Activated CD8-positive, alpha-beta T cell treated with anti-CD3 and anti-CD28 coated beads, Interleukin-2, amount 10 ng/mL, durations not matched to agents 7 days and 5 days (primary cell): Measurements from ENCODE around the gene STXBP6. TPM values are rescaled to one million over a fixed set of nuclear protein-coding genes. Genes with fewer than 3 reads are reported as not detected.
"Not testable (repeated sequence)": the region's sequence is repeated elsewhere in the genome, so short reads cannot be mapped to it uniquely, and the experiment has no call there.

ENCODE experiments used
- ATAC-seq: fragments of 150-1000 bp; cut with Tn5 transposase; one replicate; pipeline ENCODE4 v1.10.0; 2021; ENCODE audit warnings: moderate library complexity
- CTCF ChIA-PET: fragments of 350-600 bp; sonication (Branson Sonifier 250); formaldehyde crosslinking; loops from one replicate; lab custom pipeline; 2021; ENCODE audit warnings: antibody characterized with exemption; lab: Charles Lee
- POLR2A ChIA-PET: fragments of 350-600 bp; sonication (Branson Sonifier 250); formaldehyde crosslinking; loops from one replicate; lab custom pipeline; 2021; ENCODE audit warnings: antibody characterized with exemption; lab: Charles Lee
- DNase-seq: peaks from one replicate; pipeline ENCODE4 v3.0.0-alpha.2; 2020
- H3K27ac Mint-ChIP-seq: one replicate; pipeline ENCODE4 v1.8.0; 2021; ENCODE audit warnings: mild to moderate bottlenecking, mixed read lengths
- H3K27me3 Mint-ChIP-seq: one replicate; pipeline ENCODE4 v1.8.0; 2021; ENCODE audit warnings: low read depth, mixed read lengths
- H3K36me3 Mint-ChIP-seq: one replicate; pipeline ENCODE4 v1.8.0; 2021; ENCODE audit warnings: low read depth, mixed read lengths
- H3K4me1 Mint-ChIP-seq: one replicate; pipeline ENCODE4 v1.8.0; 2021; ENCODE audit warnings: low read depth, mixed read lengths
- H3K4me3 Mint-ChIP-seq: one replicate; pipeline ENCODE4 v1.8.0; 2021; ENCODE audit warnings: mild to moderate bottlenecking, mixed read lengths
- H3K9me3 Mint-ChIP-seq: one replicate; pipeline ENCODE4 v1.8.0; 2022; ENCODE audit warnings: mixed read lengths; ENCODE audit not compliant: insufficient read depth
- total RNA-seq, 2 experiments: library from RNA; stranded (reverse); gene quantifications; one replicate each; pipeline ENCODE4 v1.2.3, GENCODE V29; 2021

Gene STXBP6
- total RNA-seq, 2 experiments from 2014 or later: not detected

DNA sequence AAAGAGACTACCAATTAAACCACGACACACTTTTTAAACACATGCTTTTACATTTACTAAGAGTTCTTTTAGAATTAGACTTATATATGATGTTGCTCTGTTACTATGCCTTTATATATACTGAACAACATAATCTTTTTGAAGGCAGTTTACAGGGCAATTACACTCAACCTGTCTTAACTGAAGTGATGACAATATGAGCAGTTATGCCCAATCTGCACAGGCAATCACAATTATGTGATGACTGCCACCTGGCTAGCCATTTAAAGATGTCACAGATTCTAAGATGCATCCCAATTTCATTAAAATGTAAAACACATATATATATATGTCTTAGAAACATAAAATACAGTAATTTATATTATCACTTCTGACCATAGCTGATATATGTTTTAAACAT is 112.6 kb downstream of the STXBP6 start:
- Mint-ChIP-seq H3K9me3 (no peaks in the 10 kb centered on the region), H3K27ac (no peak overlapping the region), H3K4me3 (no peak overlapping the region), H3K27me3 (peaks cover 6% of the 10 kb centered on the region), H3K36me3 (no peaks in the 10 kb centered on the region), H3K4me1 (no peaks in the 10 kb centered on the region)
- ChIA-PET POLR2A (no interaction called here), CTCF (no interaction called here)
- ATAC-seq (no peak), DNase-seq (no peak)

DNA sequence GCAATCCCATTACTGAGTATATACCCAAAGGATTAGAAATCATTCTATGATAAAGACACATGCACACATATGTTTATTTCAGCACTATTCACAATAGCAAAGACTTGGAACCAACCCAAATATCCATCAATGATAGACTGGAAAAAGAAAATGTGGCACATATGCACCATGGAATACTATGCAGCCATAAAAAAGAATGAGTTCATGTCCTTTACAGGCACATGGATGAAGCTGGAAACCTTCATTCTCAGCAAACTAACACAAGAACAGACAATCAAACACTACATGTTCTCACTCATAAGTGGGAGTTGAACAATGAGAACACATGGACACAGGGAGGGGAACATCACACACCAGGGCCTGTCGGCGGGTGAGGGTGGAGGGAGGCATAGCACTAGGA is 113.2 kb downstream of the STXBP6 start:
- H3K9me3 Mint-ChIP-seq, H3K4me1 Mint-ChIP-seq, H3K4me3 Mint-ChIP-seq, H3K27me3 Mint-ChIP-seq, DNase-seq, ATAC-seq, POLR2A ChIA-PET, H3K27ac Mint-ChIP-seq, H3K36me3 Mint-ChIP-seq, CTCF ChIA-PET: not testable (repeated sequence)

GRCh38 chr14:24935796-24936195 is 114.2 kb downstream of the STXBP6 start:
- Mint-ChIP-seq H3K9me3 (no peaks in the 10 kb centered on the region), H3K36me3 (no peaks in the 10 kb centered on the region), H3K27me3 (peaks cover 6% of the 10 kb centered on the region), H3K4me1 (no peaks in the 10 kb centered on the region), H3K4me3 (no peak overlapping the region), H3K27ac (no peak overlapping the region)
- no peak for ATAC-seq
- DNase-seq: no peak
- POLR2A ChIA-PET: no interaction called here
- CTCF ChIA-PET: no interaction called here

DNA sequence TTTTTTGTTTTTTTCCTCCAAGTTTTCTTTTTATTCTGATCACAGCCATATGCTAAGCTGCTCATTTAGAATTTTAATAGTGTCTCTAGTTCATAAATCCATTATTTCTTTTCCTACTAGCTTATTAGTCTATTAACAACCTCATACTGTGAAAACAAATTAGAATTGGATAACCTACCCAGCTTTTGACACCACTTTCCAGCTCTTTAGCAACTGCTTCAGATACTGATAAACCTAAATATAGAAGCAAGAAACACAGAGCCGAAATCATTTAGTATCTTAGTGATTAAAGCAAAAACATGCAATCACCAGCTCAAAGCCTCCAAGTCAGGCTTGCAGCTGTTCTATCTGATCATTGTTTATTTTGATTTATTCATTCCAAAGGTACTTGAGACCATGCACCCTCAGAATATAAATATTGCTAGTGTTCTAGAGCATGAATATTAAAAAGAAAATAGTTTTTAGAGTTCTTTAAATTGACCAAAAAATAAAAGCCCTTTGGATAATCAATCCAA is 121.5 kb downstream of the STXBP6 start:
- DNase-seq (no peak), ATAC-seq (no peak)
- Mint-ChIP-seq H3K27me3 (peaks cover 7% of the 10 kb centered on the region), H3K9me3 (no peaks in the 10 kb centered on the region), H3K4me1 (no peaks in the 10 kb centered on the region), H3K27ac (no peak overlapping the region), H3K4me3 (no peak overlapping the region), H3K36me3 (no peaks in the 10 kb centered on the region)
- CTCF ChIA-PET: no interaction called here
- POLR2A ChIA-PET: no interaction called here

- peaks cover 6% of the 10 kb centered on the region for H3K27me3 Mint-ChIP-seq
- ChIA-PET CTCF (no interaction called here), POLR2A (no interaction called here)
- H3K27ac Mint-ChIP-seq: no peak overlapping the region
- H3K4me3 Mint-ChIP-seq: no peak overlapping the region
- no peaks in the 10 kb centered on the region for H3K36me3 Mint-ChIP-seq
- DNase-seq: no peak
- no peaks in the 10 kb centered on the region for H3K4me1 Mint-ChIP-seq
- H3K9me3 Mint-ChIP-seq: no peaks in the 10 kb centered on the region
- ATAC-seq: no peak
Measured at GRCh38 chr14:24927809-24928208, 122.1 kb downstream of the STXBP6 start.

DNA sequence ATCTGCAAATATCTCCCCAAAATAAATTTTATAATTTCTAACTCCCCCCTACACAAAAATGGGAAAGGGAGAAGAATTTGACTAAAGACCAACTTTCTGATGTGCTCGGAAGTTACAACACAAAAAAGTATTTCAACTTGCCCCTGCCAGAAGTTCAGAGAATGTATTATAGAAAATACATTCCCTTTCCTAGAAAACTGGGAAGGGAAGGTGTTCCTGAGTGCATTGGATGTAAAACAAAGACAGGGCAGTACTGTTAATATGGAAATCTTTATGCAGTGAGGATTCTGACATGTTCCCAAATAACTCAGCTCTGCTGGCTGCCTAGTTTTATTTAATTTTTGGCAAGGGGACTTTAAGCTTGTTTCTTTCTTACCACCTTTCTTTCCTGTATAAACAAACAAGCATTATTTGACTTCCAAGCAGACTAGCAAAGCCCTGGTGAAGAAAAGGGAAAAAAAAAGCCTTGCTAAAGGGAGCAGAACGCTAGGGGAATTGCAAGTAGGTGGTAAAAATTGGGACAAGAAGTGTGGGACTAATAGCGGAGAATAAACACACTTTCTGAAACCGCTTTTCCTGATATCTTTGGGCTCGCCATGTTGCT is 124.1 kb downstream of the STXBP6 start:
- CTCF ChIA-PET: no interaction called here
- POLR2A ChIA-PET: no interaction called here
- no peaks in the 10 kb centered on the region for H3K4me1 Mint-ChIP-seq
- peaks cover 13% of the 10 kb centered on the region for H3K27me3 Mint-ChIP-seq
- H3K27ac Mint-ChIP-seq: no peak overlapping the region
- ATAC-seq (no peak), DNase-seq (no peak)
- no peaks in the 10 kb centered on the region for H3K36me3 Mint-ChIP-seq
- no peaks in the 10 kb centered on the region for H3K9me3 Mint-ChIP-seq
- no peak overlapping the region for H3K4me3 Mint-ChIP-seq

DNA sequence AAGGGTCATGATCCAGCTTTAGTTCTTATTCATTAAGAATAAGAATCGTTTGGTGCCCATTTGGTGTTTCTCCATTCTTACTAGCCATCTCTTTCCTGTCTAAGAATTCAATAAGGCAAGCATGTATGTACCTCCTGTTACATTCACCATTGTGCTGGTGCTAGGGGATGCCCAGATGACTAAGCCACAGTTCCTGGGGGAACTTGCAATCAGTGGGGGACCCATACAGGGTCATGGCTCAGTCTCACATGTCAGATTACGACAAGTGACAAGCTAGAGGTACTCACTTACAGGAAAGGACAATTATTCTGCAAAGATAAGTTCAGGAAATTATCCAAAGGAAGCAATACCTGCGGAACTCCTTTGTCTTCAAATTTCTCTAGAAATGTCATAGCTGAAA is 125.4 kb downstream of the STXBP6 start:
- POLR2A ChIA-PET: interaction anchor here (0.5 kb wide), 1 partner anchor 231 kb away, joined by 3 read pairs; no protein-coding TSS in a partner anchor
- no peak for ATAC-seq

DNA sequence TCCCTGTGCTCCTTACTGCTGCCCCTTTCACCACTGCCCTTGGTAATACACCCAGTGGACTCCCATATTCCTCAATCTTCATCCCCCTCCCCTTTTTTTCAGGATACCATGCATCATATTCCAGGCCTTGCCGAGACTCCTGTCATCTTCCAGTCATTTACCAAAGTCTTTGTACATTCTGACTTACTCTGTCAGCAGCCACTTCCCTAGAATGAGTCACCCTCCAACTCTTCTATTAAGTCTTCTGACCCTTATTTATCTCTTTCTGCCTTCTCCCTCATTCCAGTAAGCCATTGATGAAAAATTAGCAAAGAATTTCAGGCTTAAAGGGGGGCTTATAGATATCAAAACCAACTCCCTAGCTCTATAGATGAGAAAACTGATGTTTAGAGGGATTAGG is 128.0 kb downstream of the STXBP6 start:
- Mint-ChIP-seq H3K9me3 (no peaks in the 10 kb centered on the region), H3K27ac (no peak overlapping the region), H3K4me1 (no peaks in the 10 kb centered on the region), H3K27me3 (peaks cover 23% of the 10 kb centered on the region), H3K4me3 (no peak overlapping the region), H3K36me3 (no peaks in the 10 kb centered on the region)
- ChIA-PET POLR2A (no interaction called here), CTCF (no interaction called here)
- DNase-seq: no peak
- no peak for ATAC-seq

More for the DNA sequence above, 125.4 kb downstream of the STXBP6 start:
- H3K4me1 Mint-ChIP-seq: no peaks in the 10 kb centered on the region
- no peak overlapping the region for H3K4me3 Mint-ChIP-seq
- H3K9me3 Mint-ChIP-seq: no peaks in the 10 kb centered on the region
- CTCF ChIA-PET: no interaction called here
- H3K27ac Mint-ChIP-seq: no peak overlapping the region
- H3K36me3 Mint-ChIP-seq: no peaks in the 10 kb centered on the region
- DNase-seq: no peak
- peaks cover 15% of the 10 kb centered on the region for H3K27me3 Mint-ChIP-seq

DNA sequence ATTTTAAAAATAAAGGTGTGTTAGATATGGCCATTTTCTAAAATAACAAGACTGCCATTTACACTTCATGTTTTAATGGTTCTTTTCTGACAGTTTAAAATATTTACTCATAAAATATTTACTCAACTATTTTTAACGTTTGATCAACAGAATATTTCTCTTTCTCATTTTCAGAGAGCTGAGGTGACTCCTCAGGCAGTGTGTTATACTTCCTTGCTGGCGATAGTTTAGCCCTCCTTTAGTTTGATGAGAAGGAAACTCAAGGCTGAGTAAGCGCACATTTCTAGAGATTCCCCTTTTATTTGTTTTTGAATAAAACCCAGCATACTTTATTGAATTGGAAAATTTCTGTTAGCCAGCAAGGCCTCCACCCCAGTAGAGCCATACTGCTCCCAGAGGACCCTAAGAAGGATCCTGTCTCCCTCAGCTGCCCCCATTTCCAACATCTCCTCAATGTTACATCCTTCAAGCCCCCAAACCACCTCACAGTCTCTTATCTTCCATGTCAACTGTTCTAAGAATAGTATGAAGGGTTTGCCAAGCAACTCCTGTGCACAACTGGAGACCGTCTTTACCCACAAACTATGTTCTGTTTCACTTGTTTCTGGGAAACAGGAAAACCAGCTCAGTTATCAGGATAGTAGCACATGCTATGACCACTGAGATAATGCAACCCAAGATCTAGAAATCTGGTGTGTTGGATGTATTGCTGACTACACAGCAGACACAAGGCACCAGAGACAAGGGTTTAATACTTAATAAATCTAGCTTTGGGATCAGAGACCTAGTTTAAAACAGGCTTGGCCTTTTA is 129.5 kb downstream of the STXBP6 start:
- POLR2A ChIA-PET: no interaction called here
- Mint-ChIP-seq H3K4me3 (no peak overlapping the region), H3K36me3 (no peaks in the 10 kb centered on the region), H3K9me3 (no peaks in the 10 kb centered on the region), H3K27ac (no peak overlapping the region), H3K27me3 (peaks cover 26% of the 10 kb centered on the region), H3K4me1 (no peaks in the 10 kb centered on the region)
- ATAC-seq (no peak), DNase-seq (no peak)
- CTCF ChIA-PET: no interaction called here

DNA sequence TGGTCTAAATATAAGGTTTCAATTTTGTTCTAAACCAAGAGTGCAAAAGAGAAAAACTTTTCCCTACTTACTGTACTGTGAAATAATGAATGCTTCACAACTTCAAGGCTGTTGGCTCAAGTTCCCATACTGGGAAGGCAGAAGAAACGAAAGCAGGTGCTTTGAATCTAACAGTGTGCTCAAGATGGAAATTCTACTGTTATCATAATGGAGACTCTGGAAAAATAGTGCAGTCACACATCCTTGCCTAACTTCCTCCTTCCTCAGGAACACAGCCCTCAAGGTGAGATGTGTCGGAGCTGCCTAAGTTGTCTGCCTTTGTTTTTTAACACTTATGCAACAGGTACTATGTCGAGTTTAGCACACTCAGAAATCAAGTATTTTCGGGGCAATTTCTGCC is 131.1 kb downstream of the STXBP6 start:
- H3K4me3 Mint-ChIP-seq: no peak overlapping the region
- no peak for DNase-seq
- no peaks in the 10 kb centered on the region for H3K36me3 Mint-ChIP-seq
- H3K9me3 Mint-ChIP-seq: no peaks in the 10 kb centered on the region
- peaks cover 28% of the 10 kb centered on the region for H3K27me3 Mint-ChIP-seq
- ChIA-PET POLR2A (no interaction called here), CTCF (no interaction called here)
- no peak overlapping the region for H3K27ac Mint-ChIP-seq
- no peak for ATAC-seq
- H3K4me1 Mint-ChIP-seq: no peaks in the 10 kb centered on the region

DNA sequence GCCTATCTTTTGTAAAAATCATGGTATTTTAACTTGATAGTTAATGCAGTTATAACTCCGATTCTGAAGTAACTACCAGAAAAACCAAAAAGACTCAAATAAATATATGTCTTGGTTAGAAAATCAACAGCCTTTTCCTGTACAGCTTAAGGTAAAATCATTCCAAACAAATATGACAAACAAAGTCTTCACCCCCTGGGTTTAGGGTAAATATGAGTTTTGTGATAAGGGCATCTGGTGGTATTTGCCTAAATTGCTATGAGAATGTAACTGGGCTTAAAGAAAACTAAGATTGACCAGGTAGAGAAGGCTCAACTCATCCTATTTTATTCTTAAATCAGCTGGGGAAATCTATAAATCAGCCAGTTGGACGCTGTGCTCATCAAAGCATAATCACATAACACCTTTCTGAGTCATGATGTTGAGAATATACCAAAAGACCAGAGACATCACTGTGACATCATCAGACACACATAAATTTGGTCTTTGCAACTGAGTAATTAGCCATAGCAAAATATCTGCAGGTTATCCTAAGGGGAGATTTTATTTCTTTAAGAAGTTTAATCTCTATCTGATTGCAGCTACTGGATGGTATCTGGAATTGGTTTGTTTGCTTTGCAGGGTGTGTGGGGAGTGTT is 133.9 kb downstream of the STXBP6 start:
- Mint-ChIP-seq H3K4me1 (no peaks in the 10 kb centered on the region), H3K36me3 (no peaks in the 10 kb centered on the region), H3K27me3 (peaks cover 22% of the 10 kb centered on the region)

DNA sequence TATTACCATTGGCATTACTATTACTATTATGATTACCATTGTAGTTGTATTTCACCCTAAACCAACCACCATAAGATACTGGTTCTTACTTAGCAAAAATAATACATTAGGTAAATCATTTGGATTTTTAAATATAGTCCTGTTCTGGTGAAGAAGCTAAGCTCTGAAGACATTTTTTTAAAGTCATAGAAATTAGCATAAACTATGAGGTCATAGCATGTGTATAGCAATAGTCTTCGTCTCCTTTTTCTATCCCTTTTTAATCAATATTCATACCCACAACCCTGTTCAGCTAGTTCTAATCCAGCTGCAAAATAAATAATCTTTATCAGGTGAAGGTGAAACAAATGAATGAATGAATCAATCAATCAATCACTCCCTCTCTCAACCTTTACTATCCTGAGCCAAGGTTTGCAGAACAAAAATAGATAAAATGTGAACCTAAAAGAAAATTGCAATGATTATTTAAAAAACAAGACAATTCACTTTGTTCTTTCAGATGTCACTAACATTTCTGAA is 134.5 kb downstream of the STXBP6 start:
- ATAC-seq: no peak
- Mint-ChIP-seq H3K27ac (no peak overlapping the region), H3K4me3 (no peak overlapping the region), H3K9me3 (no peaks in the 10 kb centered on the region), H3K27me3 (peaks cover 19% of the 10 kb centered on the region), H3K36me3 (no peaks in the 10 kb centered on the region), H3K4me1 (no peaks in the 10 kb centered on the region)
- POLR2A ChIA-PET: no interaction called here
- CTCF ChIA-PET: no interaction called here
- no peak for DNase-seq

More for the DNA sequence above, 133.9 kb downstream of the STXBP6 start:
- CTCF ChIA-PET: no interaction called here
- H3K27ac Mint-ChIP-seq: no peak overlapping the region
- H3K9me3 Mint-ChIP-seq: no peaks in the 10 kb centered on the region
- H3K4me3 Mint-ChIP-seq: no peak overlapping the region
- ATAC-seq (no peak), DNase-seq (no peak)
- POLR2A ChIA-PET: no interaction called here
